ENCODE results near the gene EVC2. TPM values are rescaled to one million over a fixed set of nuclear protein-coding genes. Genes with fewer than 3 reads are reported as not detected.

Gene EVC2
- total RNA-seq, 1 donor from 2014 or later = 5.5 TPM

DNA sequence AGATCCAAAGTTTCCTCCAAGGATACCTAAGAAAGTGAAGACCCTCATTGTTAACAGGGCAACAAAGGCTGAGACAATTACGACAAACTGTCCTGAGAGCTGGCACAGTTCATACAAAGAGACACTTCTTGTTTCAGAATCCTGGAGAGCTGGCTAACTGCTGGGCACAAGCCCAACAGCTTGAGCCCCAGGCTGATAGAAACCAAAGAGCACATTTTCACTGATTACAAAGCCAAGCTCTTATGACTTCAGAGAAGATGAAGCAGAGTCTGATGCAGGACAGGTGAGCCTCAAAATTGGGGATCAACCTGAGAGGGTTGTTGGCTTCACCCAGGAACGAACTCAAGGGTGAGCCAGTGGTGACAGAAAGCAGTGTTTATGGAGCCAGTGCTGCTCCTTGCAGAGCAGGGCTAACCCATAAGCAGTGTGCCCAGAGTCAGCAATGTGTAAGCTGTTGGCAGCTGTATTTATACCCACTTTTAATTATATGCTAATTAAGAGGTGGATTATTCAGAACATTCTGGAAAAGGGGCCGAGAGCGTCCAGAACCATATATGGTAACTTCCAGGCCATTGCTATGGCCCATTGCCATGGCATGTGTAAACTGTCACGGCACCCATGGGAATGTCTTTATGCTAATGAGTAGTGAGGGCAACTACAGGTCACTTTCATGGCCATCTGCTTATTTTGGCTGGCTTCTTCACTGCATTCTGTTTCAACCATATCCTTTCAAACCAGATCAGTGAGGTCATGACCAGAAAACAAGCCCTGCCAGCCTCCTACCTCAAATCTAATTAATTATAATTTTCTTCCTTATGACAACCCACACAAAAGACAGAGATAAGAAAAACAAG, 183.7 kb downstream of the EVC2 start:
- Mint-ChIP-seq H3K27me3 (ENCODE audit: low read depth) (no peaks in the 10 kb centered on the region), H3K36me3 (ENCODE audit: low read depth) (peaks cover 18% of the 10 kb centered on the region), H3K9me3 (ENCODE audit: low read depth) (peaks cover 11% of the 10 kb centered on the region), H3K27ac (ENCODE audit: unreplicated experiment) (no peak overlapping the region), H3K4me3 (ENCODE audit: unreplicated experiment) (no peak overlapping the region), H3K4me1 (ENCODE audit: low read depth) (no peaks in the 10 kb centered on the region)
- TF ChIP-seq CTCF (IDR thresholded peaks at IDR 0.05) = no peak
- no peak for DNase-seq (ENCODE audit: low spot score)

DNA sequence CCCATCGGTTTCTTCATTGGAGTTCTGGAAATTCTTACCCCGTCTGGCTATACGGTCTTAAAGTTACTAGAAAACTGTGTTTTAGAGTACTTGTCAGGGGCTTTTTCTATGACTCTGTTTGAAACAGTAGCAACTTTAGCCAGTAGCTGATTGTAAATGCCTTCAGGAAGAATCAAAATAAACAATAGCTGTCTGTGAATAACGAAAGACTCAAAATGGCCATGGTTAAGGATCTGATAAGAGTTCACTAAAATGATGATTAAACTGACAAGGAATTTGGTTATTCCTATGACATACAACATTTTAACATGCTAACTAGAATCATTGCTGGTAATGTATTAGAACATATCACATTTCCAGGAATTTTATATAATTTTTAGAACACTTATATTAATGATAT, 191.0 kb downstream of the EVC2 start:
- Mint-ChIP-seq H3K4me1 (ENCODE audit: low read depth) (no peaks in the 10 kb centered on the region), H3K9me3 (ENCODE audit: low read depth) (peaks cover 17% of the 10 kb centered on the region), H3K36me3 (ENCODE audit: low read depth) (peaks cover 13% of the 10 kb centered on the region), H3K4me3 (ENCODE audit: unreplicated experiment) (no peak overlapping the region), H3K27ac (ENCODE audit: unreplicated experiment) (no peak overlapping the region), H3K27me3 (ENCODE audit: low read depth) (no peaks in the 10 kb centered on the region)
- no peak for TF ChIP-seq CTCF (IDR thresholded peaks at IDR 0.05)
- DNase-seq (ENCODE audit: low spot score) = no peak

GRCh38 chr4:5515646-5516045, 192.7 kb downstream of the EVC2 start:
- no peaks in the 10 kb centered on the region for H3K27me3 Mint-ChIP-seq (ENCODE audit: low read depth)
- H3K27ac Mint-ChIP-seq (ENCODE audit: unreplicated experiment) = no peak overlapping the region
- peaks cover 10% of the 10 kb centered on the region for H3K36me3 Mint-ChIP-seq (ENCODE audit: low read depth)
- no peaks in the 10 kb centered on the region for H3K4me1 Mint-ChIP-seq (ENCODE audit: low read depth)
- H3K9me3 Mint-ChIP-seq (ENCODE audit: low read depth) = peaks cover 14% of the 10 kb centered on the region
- no peak for DNase-seq (ENCODE audit: low spot score)
- TF ChIP-seq CTCF (IDR thresholded peaks at IDR 0.05) = no peak
- H3K4me3 Mint-ChIP-seq (ENCODE audit: unreplicated experiment) = no peak overlapping the region

Other genes starting within 250 kb of the EVC2 start
- 37.6 to 40.0 TPM (median 39.8 TPM) in 3 replicates for gene EVC, start 2.6 kb upstream of the EVC2 start, total RNA-seq
- 36.6 to 59.5 TPM (median 57.7 TPM) in 3 replicates for gene CRMP1, start 184.5 kb upstream of the EVC2 start, total RNA-seq

Measured in chondrocyte (in vitro differentiated cells).